GM12873 (cell line): ENCODE data around the gene S100A16.

Experiments used
- TF ChIP-seq, protein P1 (sequence below): IDR thresholded peaks from 2 replicates; pipeline ENCODE4 v1.5.1; 2012; ENCODE audit warnings: low read depth, mild to moderate bottlenecking, moderate library complexity, low read length, control low read depth; ENCODE audit not compliant: insufficient read depth; ENCODE audit errors: missing control alignments

Gene S100A16

GRCh38 chr1:153608742-153609584, 4.0 kb downstream of the S100A16 start:
- TF ChIP-seq, protein P1, sequence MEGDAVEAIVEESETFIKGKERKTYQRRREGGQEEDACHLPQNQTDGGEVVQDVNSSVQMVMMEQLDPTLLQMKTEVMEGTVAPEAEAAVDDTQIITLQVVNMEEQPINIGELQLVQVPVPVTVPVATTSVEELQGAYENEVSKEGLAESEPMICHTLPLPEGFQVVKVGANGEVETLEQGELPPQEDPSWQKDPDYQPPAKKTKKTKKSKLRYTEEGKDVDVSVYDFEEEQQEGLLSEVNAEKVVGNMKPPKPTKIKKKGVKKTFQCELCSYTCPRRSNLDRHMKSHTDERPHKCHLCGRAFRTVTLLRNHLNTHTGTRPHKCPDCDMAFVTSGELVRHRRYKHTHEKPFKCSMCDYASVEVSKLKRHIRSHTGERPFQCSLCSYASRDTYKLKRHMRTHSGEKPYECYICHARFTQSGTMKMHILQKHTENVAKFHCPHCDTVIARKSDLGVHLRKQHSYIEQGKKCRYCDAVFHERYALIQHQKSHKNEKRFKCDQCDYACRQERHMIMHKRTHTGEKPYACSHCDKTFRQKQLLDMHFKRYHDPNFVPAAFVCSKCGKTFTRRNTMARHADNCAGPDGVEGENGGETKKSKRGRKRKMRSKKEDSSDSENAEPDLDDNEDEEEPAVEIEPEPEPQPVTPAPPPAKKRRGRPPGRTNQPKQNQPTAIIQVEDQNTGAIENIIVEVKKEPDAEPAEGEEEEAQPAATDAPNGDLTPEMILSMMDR: no peak

DNA sequence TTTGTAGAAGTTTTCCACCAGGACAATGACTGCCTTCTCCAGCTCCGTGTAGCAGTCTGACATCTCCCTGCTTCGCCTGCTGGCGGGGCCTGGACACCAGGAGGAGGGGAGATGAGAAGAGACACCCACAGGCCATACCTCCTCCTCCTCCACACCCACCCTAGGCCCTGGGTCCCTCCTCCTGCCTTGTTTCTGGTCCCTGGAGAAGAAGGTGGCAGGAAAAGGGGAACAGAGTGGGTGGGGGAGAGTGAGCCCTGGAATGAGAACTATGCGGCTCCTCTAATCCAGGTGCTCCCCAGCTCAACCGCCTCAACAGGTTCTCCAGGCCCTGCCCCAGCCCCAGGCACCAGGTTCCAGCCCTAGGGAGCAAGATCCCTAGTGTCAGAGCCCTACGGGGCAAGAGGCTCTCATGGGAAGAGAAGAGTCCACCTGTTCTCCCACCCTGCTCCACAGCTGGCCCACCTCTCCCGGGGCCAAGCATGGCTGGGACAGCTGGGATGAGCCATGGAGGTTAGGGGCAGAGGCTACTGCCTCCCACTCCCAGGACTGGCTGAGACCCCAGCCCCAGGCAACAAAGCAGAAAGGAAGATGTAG, 4.8 kb downstream of the S100A16 start:
- TF ChIP-seq, protein P1: no peak

GRCh38 chr1:153607381-153607780, 5.6 kb downstream of the S100A16 start:
- TF ChIP-seq, protein P1: no peak

- TF ChIP-seq, protein P1: no peak
Measured at GRCh38 chr1:153606194-153606593, 6.7 kb downstream of the S100A16 start.

DNA sequence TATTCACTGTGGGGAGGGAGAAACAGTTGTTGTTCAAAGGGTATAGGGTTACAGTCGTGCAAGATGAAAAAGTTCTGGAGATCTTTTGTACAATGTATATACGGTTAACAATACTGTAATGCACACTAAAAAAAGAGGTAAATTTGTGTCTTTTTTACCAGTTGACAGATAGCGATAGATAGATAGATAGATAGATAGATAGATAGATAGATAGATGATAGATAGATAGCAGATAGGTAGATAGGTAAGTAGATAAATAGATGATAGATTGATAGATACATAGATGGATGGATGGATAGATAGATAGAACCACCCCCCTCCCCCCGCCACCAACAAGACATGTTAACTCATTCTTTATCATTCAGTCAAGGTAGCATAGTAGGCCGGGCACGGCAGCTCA, 10.2 kb downstream of the S100A16 start:
- TF ChIP-seq, protein P1: no peak

GRCh38 chr1:153599847-153600246, 13.1 kb downstream of the S100A16 start:
- TF ChIP-seq, protein P1: no peak

DNA sequence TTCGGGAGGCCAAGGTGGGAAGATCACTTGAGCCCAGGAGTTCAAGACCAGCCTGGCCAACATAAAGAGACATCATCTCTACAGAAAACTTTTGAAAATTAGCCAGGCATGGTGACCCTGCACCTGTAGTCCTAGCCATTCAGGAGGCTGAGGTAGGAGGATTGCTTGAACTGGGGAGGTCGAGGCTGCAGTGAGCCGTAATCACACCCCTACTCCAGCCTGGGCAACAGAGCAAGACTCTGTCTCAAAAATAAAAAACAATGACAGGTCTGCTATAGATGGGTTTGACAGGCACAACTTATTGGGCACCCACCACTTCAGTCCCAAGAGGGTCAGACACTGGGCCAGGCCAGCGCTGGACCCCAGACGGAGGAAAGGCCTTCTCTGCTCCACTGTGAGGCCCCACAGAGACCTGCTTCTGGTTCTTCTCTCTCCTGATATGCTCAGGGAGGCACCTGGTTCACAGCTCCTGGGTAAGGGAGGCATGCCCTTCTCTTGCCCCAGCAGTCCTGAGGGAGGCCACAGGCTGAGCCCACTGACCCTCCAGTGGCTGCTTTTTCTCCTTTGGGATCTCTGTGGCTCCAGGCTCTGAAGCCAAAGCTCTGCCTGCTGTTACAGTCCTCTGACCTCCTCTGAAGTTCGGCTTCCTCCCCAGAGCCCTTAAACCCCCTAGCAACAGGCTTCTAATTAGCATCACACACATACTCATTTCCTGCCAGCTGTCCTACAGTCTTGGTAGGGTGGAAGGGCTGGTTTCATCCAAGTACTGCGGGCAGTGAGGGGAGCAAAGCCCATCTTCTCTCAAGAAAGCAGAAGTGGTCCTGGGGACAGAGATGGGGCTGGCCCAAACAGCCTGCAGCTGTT, 14.4 kb downstream of the S100A16 start:
- TF ChIP-seq, protein P1: no peak
